Fibroblast of gingiva (primary cell): ENCODE data around the gene NFIA.
A peak's percentile ranks its signal among the peaks of the same experiment; 100 is the strongest.

ENCODE experiments used
- DNase-seq: peaks from one replicate; pipeline ENCODE4 v3.0.0-alpha.2; 2011; ENCODE audit warnings: low read depth

Gene NFIA

DNA sequence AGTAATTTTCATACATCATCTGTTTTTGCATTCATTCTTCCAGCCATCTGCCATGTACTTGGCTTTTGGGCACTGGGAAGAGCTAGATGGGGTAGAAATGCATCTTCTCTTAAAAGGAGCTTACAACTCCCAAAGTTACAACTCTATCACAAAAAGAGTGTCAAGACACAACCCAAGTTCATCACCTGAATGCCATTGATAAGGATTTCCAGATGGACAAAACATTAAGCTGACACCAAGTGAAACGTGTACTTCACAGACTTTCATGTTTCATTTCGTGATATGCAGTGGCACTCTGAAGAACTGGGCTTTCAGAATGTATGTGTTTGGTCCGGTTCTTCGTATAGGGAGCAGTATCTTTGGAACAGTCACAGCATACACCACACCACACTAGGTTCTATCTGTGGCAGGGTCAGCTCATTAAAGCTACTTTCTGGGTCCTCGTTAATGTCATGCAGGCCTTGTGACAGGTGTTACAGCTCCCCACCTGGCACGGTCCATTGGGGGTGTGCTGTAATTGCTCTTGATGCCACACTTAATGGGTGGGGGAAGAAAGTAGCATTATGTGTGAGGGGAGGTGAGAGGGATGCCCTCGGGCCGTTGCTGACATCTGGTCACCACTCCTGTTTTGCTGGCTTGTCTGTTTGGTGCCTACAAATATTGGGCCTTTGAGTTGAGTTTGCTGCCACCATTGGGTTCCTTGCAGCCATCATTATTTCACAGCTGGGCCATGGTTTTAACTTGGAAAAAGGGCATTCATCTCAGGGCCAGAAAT, 164.9 kb downstream of the NFIA start:
- no peak for DNase-seq

GRCh38 chr1:61247881-61248752, 165.8 kb downstream of the NFIA start:
- no peak for DNase-seq

GRCh38 chr1:61250933-61251332, 168.6 kb downstream of the NFIA start:
- no peak for DNase-seq

GRCh38 chr1:61253059-61253735, 170.8 kb downstream of the NFIA start:
- peak; percentile 27 for DNase-seq

GRCh38 chr1:61253912-61254633, 171.7 kb downstream of the NFIA start:
- DNase-seq, result no peak

DNA sequence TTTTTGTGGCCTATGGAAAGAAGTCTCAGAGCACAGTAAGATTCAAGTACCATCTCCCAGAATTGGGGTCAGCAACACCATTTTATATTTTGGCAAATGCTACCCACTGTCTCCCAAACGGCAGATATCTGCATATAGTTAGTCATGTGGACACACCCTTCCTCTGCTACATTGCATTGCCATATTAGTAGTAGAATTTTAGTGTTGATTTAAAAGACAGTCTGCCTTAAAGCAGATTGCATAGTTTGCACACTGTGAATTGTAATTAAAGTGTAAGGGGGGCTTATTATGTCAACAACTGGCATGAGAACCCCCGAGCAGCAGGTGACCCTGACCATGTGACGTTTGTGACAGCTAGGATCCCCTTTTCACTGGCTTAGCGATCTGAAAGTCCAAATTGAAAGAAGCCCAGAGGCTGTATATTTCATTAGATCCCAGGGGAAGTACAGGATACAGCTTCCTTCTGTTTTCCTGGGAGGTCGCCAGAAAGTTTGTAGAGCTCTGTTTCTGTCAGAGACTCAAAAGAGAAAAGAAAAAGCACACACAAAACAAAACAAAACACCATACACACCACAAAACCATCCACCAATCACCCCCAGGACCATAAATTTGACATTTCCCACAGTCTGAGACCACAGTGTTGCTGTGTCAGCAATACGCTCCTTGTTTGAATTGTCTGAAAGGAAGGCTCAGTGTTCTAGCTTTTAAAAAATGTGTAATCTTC, 172.4 kb downstream of the NFIA start:
- DNase-seq, result peak; percentile 68

- DNase-seq, result peak; percentile 43
These were observed 173.0 kb downstream of the NFIA start for GRCh38 chr1:61255358-61255703.

GRCh38 chr1:61259379-61260148, 177.2 kb downstream of the NFIA start:
- DNase-seq, result peak; percentile 23

GRCh38 chr1:61260171-61260570, 177.8 kb downstream of the NFIA start:
- DNase-seq, result no peak

- DNase-seq, result peak; percentile 54
These were observed 179.2 kb downstream of the NFIA start for GRCh38 chr1:61261595-61261994.

DNA sequence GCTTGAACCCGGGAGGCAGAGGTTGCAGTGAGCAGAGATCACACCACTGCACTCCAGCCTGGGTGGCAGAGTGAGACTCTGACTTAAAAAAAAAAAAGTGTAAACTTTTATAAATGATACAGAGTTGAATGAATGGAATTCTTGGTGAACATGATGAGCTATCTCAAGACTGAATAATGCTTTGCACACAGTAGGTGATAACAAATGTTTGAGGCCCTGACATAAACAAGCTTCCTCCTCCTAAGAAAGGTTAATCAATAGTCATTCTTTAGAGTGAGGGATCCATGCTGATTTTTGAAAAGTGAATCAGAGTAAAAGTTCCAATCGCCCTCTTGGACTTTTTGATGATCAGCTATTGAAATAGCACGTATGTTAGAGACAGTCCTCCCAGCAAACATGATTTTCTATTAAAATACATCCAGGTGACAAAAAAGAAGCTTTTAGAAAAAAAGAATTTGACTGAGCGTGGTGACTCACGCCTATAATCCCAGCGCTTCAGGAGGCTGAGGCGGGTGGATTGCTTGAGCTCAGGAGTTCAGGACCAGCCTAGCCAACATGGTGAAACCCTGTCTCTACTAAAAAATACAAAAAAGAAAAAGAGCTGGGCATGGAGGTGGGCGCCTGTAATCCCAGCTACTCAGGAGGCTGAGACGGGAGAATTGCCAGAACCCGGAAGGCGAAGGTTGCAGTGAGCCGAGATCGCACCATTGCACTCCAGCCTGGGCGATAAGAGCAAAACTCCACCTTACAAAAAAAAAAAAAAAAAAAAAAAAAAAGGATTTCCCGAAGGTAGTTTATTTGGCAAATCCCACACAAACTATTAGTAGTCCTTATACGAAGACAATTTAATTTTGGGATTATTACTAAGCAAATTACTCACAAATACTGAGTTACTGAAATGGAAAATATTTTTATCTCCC, 181.8 kb downstream of the NFIA start:
- no peak for DNase-seq

DNA sequence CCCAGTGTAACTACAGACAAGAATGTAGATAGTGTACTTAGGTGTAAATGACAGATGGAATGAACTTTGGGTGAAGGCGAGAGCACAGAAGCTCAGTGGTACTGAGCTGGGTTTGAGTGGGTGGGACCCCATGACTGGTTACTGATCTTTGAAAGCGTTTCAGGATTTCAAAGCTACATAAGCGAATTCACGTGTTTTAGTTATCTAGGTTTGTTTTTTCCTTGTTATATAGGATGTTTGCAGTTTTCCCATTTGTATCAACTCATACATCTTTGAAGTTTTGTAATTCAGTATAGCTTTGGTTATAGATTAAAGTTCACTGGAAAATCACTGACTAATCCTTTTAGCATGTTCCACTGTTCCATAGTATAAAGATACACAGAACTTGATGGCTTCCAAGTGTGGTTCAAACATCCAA, 182.5 kb downstream of the NFIA start:
- no peak for DNase-seq

GRCh38 chr1:61265665-61266064, 183.3 kb downstream of the NFIA start:
- no peak for DNase-seq

- DNase-seq, result no peak
These were observed 184.4 kb downstream of the NFIA start for GRCh38 chr1:61266738-61267137.

GRCh38 chr1:61268546-61269240, 186.3 kb downstream of the NFIA start:
- no peak for DNase-seq

GRCh38 chr1:61269602-61270001, 187.2 kb downstream of the NFIA start:
- no peak for DNase-seq

DNA sequence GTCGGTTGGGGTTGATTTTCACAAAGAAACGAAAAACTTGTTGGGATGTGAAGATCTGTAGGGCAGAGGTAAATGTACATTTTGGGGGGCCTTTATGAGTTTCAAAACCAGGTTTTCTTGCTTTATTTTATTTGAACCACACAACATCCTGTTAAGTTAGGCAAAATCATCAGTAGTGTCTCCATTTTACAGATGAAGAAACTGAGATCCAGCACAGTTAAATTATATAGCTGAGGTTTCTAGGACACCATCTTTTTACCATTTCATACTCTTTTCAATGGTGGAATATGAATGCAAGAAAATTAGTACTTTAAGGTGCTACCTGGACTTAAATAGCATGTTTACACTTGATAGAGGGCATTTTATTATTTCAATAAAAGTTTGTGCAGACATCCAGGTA, 187.7 kb downstream of the NFIA start:
- DNase-seq, result no peak

- DNase-seq, result no peak
These were observed 188.5 kb downstream of the NFIA start for GRCh38 chr1:61270761-61271411.
